GM12865 (cell line): ENCODE measurements around the gene ZNF521.

Experiments
- DNase-seq: peaks from one replicate; pipeline ENCODE4 v3.0.0; 2010; ENCODE audit warnings: low read depth
- H3K4me3 ChIP-seq: 2 replicates; pipeline ENCODE4 v1.5.1; 2011; ENCODE audit warnings: mild to moderate bottlenecking, low read depth, low read length, control low read depth
- TF ChIP-seq, protein P1 (sequence below): IDR thresholded peaks from 2 replicates; pipeline ENCODE4 v1.5.1; 2011; ENCODE audit warnings: low read length, control low read depth, low read depth, inconsistent platforms; ENCODE audit not compliant: insufficient read depth; ENCODE audit errors: missing control alignments

Gene ZNF521

GRCh38 chr18:25052511-25052921 is 299.4 kb downstream of the ZNF521 start:
- TF ChIP-seq, protein P1, sequence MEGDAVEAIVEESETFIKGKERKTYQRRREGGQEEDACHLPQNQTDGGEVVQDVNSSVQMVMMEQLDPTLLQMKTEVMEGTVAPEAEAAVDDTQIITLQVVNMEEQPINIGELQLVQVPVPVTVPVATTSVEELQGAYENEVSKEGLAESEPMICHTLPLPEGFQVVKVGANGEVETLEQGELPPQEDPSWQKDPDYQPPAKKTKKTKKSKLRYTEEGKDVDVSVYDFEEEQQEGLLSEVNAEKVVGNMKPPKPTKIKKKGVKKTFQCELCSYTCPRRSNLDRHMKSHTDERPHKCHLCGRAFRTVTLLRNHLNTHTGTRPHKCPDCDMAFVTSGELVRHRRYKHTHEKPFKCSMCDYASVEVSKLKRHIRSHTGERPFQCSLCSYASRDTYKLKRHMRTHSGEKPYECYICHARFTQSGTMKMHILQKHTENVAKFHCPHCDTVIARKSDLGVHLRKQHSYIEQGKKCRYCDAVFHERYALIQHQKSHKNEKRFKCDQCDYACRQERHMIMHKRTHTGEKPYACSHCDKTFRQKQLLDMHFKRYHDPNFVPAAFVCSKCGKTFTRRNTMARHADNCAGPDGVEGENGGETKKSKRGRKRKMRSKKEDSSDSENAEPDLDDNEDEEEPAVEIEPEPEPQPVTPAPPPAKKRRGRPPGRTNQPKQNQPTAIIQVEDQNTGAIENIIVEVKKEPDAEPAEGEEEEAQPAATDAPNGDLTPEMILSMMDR, result no peak
- H3K4me3 ChIP-seq, result no peak overlapping the region
- DNase-seq, result no peak

GRCh38 chr18:25050605-25051004 is 301.4 kb downstream of the ZNF521 start:
- no peak overlapping the region for H3K4me3 ChIP-seq
- TF ChIP-seq, protein P1, result no peak
- no peak for DNase-seq

GRCh38 chr18:25047983-25048382 is 304.0 kb downstream of the ZNF521 start:
- H3K4me3 ChIP-seq, result no peak overlapping the region
- TF ChIP-seq, protein P1, result no peak
- DNase-seq, result no peak

DNA sequence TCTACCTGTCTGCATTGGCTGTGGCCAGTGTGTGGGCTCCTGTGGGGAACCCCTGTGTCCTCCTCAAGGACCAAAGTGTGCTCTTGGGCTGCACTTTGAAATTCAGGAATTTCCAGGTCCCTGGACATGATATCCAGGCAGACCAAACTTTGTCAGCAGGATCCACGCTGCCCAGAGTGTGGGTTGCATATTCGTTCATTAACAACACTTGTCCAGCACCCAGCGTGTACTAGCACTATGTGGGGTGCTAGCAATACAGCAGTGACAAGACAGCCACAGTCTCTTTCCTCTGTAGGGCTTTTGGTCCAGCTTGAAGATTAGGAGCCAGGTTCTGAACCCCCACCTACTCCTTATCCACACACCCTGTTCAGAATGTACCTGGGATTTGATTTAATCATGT is 304.5 kb downstream of the ZNF521 start:
- TF ChIP-seq, protein P1, result no peak
- no peak for DNase-seq
- no peak overlapping the region for H3K4me3 ChIP-seq

DNA sequence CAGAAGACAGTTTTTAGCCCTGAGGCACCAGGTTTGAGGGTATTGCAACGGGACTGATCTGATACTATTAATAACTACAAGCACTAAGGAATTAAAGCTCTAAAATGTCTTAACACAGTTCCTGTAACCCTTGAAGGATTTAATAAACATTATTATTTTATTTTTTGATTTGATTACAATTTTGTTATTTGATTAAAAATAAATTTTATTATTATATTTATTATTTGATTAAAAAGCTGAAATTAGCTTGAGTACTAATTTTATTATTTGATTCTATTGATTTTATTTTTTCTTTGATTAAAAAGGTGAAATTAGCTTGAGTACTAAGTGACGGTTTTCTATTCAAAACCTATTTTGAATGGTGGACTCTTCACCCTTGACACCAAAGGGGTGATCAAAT is 307.3 kb downstream of the ZNF521 start:
- TF ChIP-seq, protein P1, result no peak
- no peak for DNase-seq
- no peak overlapping the region for H3K4me3 ChIP-seq

GRCh38 chr18:25043104-25043503 is 308.9 kb downstream of the ZNF521 start:
- TF ChIP-seq, protein P1, result no peak
- no peak overlapping the region for H3K4me3 ChIP-seq

GRCh38 chr18:25042641-25043051 is 309.3 kb downstream of the ZNF521 start:
- no peak overlapping the region for H3K4me3 ChIP-seq
- DNase-seq, result no peak
- TF ChIP-seq, protein P1, result no peak

More at GRCh38 chr18:25043104-25043503, 308.9 kb downstream of the ZNF521 start:
- DNase-seq, result no peak
